Caki2 (cell line): ENCODE data around the gene B3GNT9. TPM values are rescaled to one million over a fixed set of nuclear protein-coding genes. Genes with fewer than 3 reads are reported as not detected.

Experiments
- DNase-seq: peaks from one replicate; pipeline ENCODE4 v3.0.0-alpha.2; 2015; ENCODE audit warnings: low read depth
- in situ Hi-C: cut with HindIII; loops from 2 replicates; pipeline ENCODE4 v1.10.0; 2016; ENCODE audit warnings: low sequenced_read_pairs, low pct_unique_long_range_greater_than_20kb, mixed read lengths
- total RNA-seq: library from RNA; depleted of rRNA; stranded (reverse); fragments of >200 nt; shearing (Covaris generic); gene quantifications from 2 replicates; pipeline ENCODE4 v1.2.3, GENCODE V29; 2014; ENCODE audit warnings: low replicate concordance

B3GNT9 gene
- total RNA-seq, 1 experiment from 2014 or later: 1.1 TPM

DNA sequence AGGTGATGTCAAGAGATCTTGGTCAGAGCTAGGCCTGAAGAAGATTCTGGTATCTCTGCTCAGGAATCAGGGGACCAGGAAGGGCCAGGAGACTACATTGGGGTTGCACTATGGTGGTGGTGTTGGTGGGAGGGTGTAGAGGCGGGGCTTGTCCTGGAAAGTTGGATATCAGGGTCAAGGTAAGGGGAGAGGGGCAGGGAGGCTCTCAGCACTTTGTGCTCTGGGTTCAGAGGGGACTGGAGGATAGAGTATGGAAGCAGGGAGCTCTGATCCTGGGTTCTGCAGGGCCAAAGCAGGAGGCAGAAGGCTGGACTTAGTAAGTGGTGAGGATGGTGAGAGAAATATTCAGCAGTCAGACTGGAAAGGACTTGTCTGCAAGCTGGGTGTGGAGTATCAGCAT lies 22.5 kb upstream of the B3GNT9 start:
- DNase-seq: no peak
- in situ Hi-C loops: no loop called here

DNA sequence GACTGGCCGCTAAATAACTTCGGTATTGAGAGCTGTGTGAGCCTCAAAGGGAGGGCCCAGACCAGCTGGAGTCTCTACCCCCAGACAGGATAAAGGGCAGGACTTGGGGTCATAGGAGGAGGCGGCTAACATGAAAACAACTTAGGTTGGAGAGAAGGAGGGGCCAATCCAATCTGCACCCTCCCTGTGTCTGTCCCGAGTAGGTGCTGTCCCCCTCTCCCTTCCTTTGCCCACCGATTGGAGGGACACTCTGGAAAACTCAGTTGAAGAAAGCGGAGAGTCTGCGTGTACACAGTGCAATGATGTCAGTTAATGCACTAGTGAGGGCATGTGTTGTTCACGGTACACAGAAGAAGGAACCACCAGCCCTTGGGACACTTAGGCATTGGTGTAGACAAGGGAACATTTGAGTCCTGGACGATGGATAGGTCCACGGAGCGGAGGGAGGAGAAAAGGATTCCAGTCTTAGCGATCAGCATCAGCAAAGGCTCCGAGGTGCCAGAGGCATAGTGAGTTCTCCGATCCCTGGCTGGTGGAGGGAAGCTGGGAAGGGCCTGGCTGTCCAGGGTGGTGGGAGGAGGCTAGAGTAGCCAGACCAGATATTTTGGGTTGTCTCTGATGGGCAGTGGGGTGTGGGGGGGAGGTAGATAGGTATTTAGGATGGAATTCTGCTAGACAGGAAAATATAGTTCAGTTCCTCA lies 20.3 kb upstream of the B3GNT9 start:
- in situ Hi-C loops: no loop called here
- peak; percentile 83 for DNase-seq

GRCh38 chr16:67170168-67170948 lies 19.6 kb upstream of the B3GNT9 start, which contains the start of gene NOL3:
NOL3 (plus strand) TSS chr16:67170538.
- in situ Hi-C loops: no loop called here
- DNase-seq: peak; percentile 92

DNA sequence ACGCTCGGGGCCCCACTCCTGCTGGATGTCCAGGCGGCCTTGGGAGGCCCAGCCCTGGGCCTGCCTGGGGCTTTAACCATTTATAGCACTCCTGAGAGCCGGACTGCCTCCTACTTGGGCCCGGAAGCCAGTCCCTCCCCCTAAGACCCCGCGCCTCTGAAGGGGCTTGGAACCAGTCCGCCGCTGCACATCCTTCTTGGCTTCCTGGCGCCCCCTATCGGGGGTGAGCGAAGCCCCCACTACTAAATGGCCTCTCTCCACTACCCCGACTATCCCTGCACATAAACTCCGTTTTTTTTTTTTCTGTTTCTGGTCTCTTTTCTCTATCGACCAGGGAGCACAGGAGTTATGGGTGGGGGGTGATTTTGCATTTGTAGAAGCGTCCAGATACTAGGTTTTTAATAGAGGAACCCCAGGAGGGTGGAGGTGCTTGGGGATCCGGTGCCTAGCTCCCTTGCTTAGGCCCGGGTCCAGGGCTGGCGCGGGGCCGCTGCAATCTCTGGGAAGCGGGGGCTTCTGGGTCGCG lies 18.9 kb upstream of the B3GNT9 start:
- in situ Hi-C loops: no loop called here
- no peak for DNase-seq

- no peak for DNase-seq
- in situ Hi-C loops: no loop called here
These were observed 18.2 kb upstream of the B3GNT9 start for GRCh38 chr16:67169011-67169451.

DNA sequence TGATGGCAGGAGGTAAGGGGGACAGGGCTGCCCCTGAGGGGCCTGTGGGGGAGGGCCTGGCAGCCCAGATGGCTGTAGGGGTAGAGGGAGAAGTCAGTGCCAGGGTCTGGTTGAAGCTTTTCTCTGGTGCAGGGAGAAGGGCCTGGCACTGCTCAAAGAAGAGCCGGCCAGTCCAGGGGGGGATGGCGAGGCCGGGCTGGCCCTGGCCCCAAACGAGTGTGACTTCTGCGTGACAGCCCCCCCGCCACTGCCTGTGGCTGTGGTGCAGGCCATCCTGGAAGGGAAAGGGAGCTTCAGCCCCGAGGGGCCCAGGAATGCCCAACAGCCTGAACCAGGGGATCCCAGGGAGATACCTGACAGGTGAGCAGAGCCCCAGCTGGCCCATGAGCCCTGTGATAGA lies 16.8 kb upstream of the B3GNT9 start:
- DNase-seq: no peak
- in situ Hi-C loops: no loop called here

- in situ Hi-C loops: no loop called here
- no peak for DNase-seq
These were observed 15.9 kb upstream of the B3GNT9 start for GRCh38 chr16:67166598-67167168.

DNA sequence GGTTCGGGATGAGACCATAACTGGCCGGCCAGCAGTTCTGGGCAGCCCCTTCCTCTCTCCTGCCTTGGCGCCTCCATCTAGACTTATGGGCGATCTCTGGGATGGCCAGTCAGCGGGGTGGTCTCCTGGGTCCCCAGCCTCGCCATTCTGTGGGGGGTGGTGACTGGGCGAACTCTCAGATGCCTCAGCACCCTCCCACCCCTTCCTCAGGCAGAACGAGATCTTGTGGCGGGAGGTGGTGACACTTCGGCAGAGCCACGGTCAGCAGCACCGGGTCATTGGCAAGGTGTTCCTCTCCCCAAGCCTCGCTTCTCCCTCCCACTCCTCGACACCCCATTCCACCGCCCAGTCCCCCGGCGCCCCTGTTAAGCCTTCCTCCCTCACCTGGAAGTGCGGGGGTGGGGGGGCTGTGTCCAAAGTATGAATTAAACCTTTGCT lies 15.3 kb upstream of the B3GNT9 start:
- in situ Hi-C loops: no loop called here
- DNase-seq: no peak

DNA sequence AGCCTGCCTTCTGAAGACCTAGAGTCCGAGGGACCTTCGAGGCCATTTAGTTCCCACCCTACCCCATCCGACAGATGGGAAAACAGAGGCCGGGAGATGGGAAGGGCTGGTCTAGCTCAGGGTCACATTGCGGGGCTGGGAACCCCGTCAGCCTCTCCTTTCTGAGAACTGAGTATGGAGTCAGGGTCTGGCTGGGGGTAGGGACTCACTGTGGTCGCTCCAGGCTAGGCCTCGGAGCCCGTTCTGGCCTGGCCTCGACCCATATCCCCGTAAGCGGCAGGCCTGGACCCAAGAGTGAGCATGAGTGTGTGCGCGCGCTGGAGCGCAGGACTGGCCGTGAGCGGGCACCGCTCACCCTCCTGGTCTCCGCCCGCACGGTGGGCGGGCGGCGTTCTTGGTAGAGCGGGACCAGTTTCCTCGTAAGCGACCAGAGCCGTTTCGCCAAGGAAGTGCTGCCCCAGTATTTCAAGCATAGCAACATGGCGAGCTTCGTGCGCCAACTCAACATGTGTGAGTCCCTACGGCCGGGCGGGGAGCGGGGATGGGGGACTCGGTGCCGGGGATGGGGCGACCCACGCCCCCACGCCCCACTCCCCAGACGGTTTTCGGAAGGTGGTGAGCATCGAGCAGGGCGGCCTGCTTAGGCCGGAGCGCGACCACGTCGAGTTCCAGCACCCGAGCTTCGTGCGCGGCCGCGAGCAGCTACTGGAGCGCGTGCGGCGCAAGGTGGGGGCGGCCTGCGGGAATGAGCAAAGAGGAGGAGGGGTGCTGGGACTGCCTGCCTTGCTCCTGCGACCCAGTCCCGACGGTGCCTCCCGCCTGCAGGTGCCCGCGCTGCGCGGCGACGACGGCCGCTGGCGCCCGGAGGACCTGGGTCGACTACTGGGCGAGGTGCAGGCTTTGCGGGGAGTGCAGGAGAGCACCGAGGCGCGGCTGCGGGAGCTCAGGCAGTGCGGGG lies 14.6 kb upstream of the B3GNT9 start:
- in situ Hi-C loops: no loop called here
- DNase-seq: no peak

DNA sequence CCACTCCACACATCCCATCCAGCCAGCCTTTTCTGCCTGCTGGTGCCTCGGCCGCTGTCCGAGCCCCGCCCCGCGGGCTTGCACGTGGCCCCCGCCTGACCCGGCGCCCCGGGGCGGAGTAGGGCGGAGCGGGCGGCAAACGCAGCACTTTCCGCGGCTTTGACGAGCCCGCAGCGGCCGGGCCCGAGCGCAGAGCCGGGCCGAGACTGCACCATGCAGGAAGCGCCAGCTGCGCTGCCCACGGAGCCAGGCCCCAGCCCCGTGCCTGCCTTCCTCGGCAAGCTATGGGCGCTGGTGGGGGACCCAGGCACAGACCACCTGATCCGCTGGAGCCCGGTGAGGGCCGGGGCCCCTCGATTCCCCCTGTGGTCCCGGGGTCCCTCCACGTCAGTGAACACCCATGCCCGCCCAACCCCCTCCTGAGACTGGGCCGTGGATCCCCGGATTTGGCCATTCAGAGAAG lies 13.8 kb upstream of the B3GNT9 start, which contains the start of gene HSF4:
HSF4 (plus strand) TSS at position 147 of the 463 bp plus-strand sequence; CDS start at position 214, 67 bp downstream.
- peak; percentile 47 for DNase-seq
- in situ Hi-C loops: no loop called here

GRCh38 chr16:67163999-67164558 lies 13.3 kb upstream of the B3GNT9 start:
- in situ Hi-C loops: no loop called here
- DNase-seq: no peak

DNA sequence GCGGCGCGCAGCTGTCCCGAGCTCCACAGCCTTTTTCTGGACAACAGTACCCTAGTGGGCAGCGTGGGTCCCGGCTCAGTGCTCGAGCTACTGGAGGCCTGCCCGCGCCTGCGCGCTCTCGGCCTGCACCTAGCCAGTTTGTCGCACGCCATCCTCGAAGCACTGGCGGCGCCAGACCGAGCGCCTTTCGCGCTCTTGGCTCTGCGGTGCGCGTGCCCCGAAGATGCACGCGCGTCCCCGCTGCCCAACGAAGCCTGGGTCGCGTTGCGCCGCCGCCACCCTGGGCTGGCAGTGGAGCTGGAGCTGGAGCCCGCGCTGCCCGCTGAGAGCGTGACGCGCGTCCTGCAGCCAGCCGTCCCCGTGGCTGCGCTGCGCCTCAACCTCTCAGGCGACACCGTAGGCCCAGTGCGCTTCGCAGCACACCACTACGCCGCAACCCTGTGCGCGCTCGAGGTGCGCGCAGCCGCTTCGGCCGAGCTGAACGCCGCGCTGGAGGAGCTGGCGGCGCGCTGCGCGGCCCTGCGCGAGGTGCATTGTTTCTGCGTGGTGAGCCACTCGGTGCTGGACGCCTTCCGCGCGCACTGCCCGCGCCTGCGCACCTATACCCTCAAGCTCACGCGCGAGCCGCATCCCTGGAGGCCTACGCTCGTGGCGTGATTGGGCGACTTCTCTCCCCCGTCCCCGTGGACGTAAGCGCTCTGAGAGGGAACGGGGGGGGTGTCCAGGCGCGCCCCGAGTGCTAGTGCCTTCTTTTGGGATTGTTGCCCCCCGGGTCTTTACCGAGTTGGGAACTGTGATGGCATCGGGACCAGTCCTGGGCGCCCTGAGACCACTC lies 12.6 kb upstream of the B3GNT9 start:
- DNase-seq: no peak
- in situ Hi-C loops: no loop called here

GRCh38 chr16:67162506-67163163 lies 11.8 kb upstream of the B3GNT9 start:
- no peak for DNase-seq
- in situ Hi-C loops: no loop called here

DNA sequence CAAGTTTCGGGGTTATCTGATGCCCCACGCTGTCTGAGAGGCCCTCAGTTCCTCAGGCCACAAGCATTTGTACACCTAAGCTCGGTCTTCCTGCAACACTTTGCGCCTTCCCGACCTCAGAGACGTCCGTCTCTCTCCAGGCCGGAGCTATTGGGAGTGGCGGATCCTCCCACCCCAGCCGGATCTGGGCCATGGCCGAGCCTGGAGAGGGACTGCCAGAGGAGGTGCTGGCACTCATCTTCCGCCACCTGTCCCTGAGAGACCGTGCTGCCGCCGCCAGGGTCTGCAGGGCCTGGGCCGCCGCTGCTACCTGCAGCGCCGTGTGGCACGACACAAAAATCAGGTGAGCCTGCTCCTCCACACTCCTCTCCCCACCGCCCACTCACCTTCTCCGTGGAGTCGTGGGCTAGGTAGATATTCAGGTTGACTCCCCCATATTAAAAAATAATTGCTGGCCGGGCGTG lies 10.8 kb upstream of the B3GNT9 start:
- no peak for DNase-seq
- in situ Hi-C loops: no loop called here

DNA sequence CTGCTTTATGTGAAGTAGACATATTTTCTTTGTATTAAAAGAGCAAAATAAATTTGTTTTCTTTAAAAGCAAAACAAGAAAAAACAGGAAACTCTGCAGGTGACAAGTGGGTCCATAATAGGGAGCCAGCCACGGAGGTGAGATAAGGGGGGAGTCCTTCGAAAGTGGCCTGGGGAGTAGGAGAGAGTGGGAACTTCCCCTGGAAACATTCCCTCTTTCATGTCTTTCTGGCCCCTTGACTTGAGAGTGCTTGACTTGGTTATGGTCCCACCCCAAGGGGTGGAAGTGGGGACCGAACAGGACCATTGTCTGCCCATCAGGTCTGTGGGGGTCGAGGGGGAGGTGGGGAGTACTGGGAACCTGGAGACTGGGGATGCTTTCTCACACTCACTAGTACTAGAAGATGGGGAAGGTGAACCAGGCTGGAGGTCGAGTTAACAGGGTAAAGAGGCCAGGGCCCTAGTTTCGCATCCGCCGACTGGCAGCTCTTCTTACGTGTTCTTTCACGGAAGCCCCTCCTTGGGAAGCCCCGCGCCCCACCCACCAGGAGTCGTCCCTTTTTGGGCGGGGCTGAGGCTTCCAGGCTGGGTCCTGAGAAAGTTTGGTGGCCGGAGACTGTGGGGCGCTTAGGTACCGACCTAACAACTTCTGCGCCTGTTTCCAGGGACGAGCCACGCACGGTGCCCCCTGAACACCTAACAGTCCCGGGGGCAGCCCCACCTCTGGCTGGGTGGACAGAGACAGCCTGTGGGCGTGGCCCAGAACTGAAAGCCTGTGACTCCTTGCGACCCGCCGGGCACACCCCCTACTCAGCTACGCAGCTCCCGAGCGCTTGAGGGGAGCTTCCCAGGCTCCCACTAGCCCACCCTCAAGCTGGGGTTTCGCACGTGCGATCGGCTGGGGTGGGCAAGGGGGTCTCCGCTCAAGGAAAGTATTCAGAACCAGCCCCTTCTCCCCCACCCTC lies 8.1 kb upstream of the B3GNT9 start:
- in situ Hi-C loops: no loop called here
- DNase-seq: peak; percentile 70
